GM12878 (cell line): ENCODE results near the gene MAD1L1. TPM values are rescaled to one million over a fixed set of nuclear protein-coding genes. Genes with fewer than 3 reads are reported as not detected.

Source experiments
- ATAC-seq: fragments of 200-7000 bp; cut with Tn5 transposase; 3 replicates; pipeline ENCODE4 v1.9.1; 2020; ENCODE audit warnings: mild to moderate bottlenecking, moderate library complexity
- BruUV-seq: library from RNA; stranded (reverse); fragments of 400-500 nt; replicated peaks from 2 replicates; lab custom pipeline; 2021; lab: Mats Ljungman, UMichigan
- CTCF ChIA-PET: fragments of 300-600 bp; sonication (Branson Sonifier 250); formaldehyde crosslinking; extraction: SDS; loops from one replicate; lab custom pipeline; 2021; ENCODE audit warnings: inconsistent platforms; lab: Yijun Ruan, JAX
- POLR2A ChIA-PET: fragments of 350-600 bp; formaldehyde crosslinking; extraction: SDS; loops from one replicate; lab custom pipeline; 2021; ENCODE audit warnings: inconsistent platforms; lab: Charles Lee
- RAD21 ChIA-PET: fragments of 300-600 bp; sonication (Branson Sonifier 250); formaldehyde crosslinking; loops from one replicate; lab custom pipeline; 2023; ENCODE audit warnings: antibody characterized with exemption; ENCODE audit not compliant: unreplicated experiment; lab: Charles Lee
- SMC1A ChIA-PET: fragments of 300-600 bp; sonication (Branson Sonifier 250); formaldehyde crosslinking; loops from one replicate; lab custom pipeline; 2023; ENCODE audit not compliant: unreplicated experiment, uncharacterized antibody; lab: Charles Lee
- DNase-seq: peaks from one replicate; pipeline ENCODE4 v3.0.0-alpha.2; 2011; ENCODE audit warnings: low read depth, low spot score
- FAIRE-seq: peaks from 3 replicates; lab custom pipeline; 2011; peaks lifted over from hg19 to GRCh38; lab: Jason Lieb, UNC
- H2AFZ ChIP-seq: 2 replicates; pipeline ENCODE4 v1.6.0; 2011; ENCODE audit warnings: low read depth, low read length, control low read depth; ENCODE audit not compliant: control insufficient read depth
- H3K27ac ChIP-seq: 2 replicates; pipeline ENCODE4 v1.5.1; 2011; ENCODE audit warnings: control low read depth; ENCODE audit not compliant: control insufficient read depth, insufficient read depth
- H3K27me3 ChIP-seq, 2 experiments: replicated peaks in 1 of 2; 2 replicates each; pipeline versions ENCODE4 v1.6.0 to v1.6.1; 2011; ENCODE audit warnings: low read length in 1 of 2; ENCODE audit not compliant: control insufficient read depth in 2 of 2, insufficient read depth in 2 of 2
- H3K36me3 ChIP-seq, 2 experiments: 2 replicates each; pipeline ENCODE4 v1.5.1; 2011; ENCODE audit warnings: low read length in 1 of 2; ENCODE audit not compliant: control insufficient read depth in 2 of 2, insufficient read depth in 2 of 2
- H3K4me1 ChIP-seq: 2 replicates; pipeline ENCODE4 v1.6.1; 2011; ENCODE audit warnings: mild to moderate bottlenecking, low read length, moderate library complexity, mixed read lengths; ENCODE audit not compliant: control insufficient read depth, insufficient read depth
- H3K4me2 ChIP-seq: 2 replicates; pipeline ENCODE4 v1.6.0; 2011; ENCODE audit warnings: control low read depth; ENCODE audit not compliant: control insufficient read depth, insufficient read depth
- H3K4me3 ChIP-seq: fragments of 200-600 bp; sonication (generic); 2 replicates; pipeline ENCODE4 v1.5.1; 2016
- H3K79me2 ChIP-seq: 2 replicates; pipeline ENCODE4 v1.6.0; 2011; ENCODE audit warnings: low read length; ENCODE audit not compliant: control insufficient read depth, insufficient read depth
- H3K9ac ChIP-seq: 2 replicates; pipeline ENCODE4 v1.8.0; 2011; ENCODE audit warnings: low read length, control low read depth, mixed read lengths; ENCODE audit not compliant: control insufficient read depth, insufficient read depth
- H3K9me3 ChIP-seq: replicated peaks from 3 replicates; pipeline ENCODE4 v1.5.1; 2011; ENCODE audit warnings: mild to moderate bottlenecking, low read length; ENCODE audit not compliant: control insufficient read depth, insufficient read depth
- H4K20me1 ChIP-seq: 2 replicates; pipeline ENCODE4 v1.6.0; 2011; ENCODE audit not compliant: control insufficient read depth, insufficient read depth
- CREM ChIP-seq: IDR thresholded peaks from 2 replicates; pipeline ENCODE4 v1.6.1; 2014; ENCODE audit warnings: antibody characterized with exemption, low read depth
- PKNOX1 ChIP-seq: fragments of 450-650 bp; IDR thresholded peaks from 2 replicates; pipeline ENCODE4 v1.6.1; 2016; ENCODE audit warnings: mild to moderate bottlenecking
- SMAD1 ChIP-seq: fragments of 450-650 bp; IDR thresholded peaks from 2 replicates; pipeline ENCODE4 v1.6.1; 2018; ENCODE audit warnings: mild to moderate bottlenecking, low read depth; ENCODE audit not compliant: partially characterized antibody
- SMAD5 ChIP-seq: IDR thresholded peaks from 2 replicates; pipeline ENCODE4 v1.6.1; 2016; ENCODE audit warnings: antibody characterized with exemption, low read depth
- SMC3 ChIP-seq: IDR thresholded peaks from 2 replicates; pipeline ENCODE4 v1.6.1; 2011; ENCODE audit warnings: low read length, improper control_type of control experiment, borderline replicate concordance
- USF2 ChIP-seq: IDR thresholded peaks from 2 replicates; pipeline ENCODE4 v1.6.1; 2011; ENCODE audit warnings: low read depth, low read length, improper control_type of control experiment, borderline replicate concordance
- WGBS: methylation state at CpG from one replicate; pipeline ENCODE4 v1.1.6; 2016; ENCODE audit warnings: low lambda C conversion rate; ENCODE audit not compliant: insufficient replicate concordance, insufficient coverage; ENCODE audit errors: missing lambda C conversion rate; 5-methylcytosine and 5-hydroxymethylcytosine counted together
- in situ Hi-C: fragments of 300-500 bp; cut with MboI; formaldehyde crosslinking; loops from 9 replicates; pipeline ENCODE4 v1.14.3; 2018; ENCODE audit warnings: mixed read lengths
- intact Hi-C: fragments of 100-400 bp; cut with micrococcal nuclease; formaldehyde crosslinking; loops from one replicate; pipeline ENCODE4 v1.14.2; 2022; ENCODE audit not compliant: unreplicated experiment
- polyA plus RNA-seq, 11 experiments: library from polyadenylated mRNA; depleted of rRNA in 4 of 11; unstranded in 6 of 11; stranded (reverse) in 5 of 11; fragments of >200 nt; fragmentation: Nextera tagmentation in 4 of 11; fragmentation: Illumina TruSeq in 1 of 11; extraction: Ambion mirVana in 4 of 11; extraction: Trizol in 1 of 11; gene quantifications; 1 replicate in 1 of 11; 2 replicates in 10 of 11; pipeline versions ENCODE4 v1.2.1 to v1.2.3, GENCODE V29; 2011 to 2016; ENCODE audit warnings: inconsistent platforms in 2 of 11, missing spikeins in 2 of 11, low read depth in 1 of 11
- total RNA-seq, 4 experiments: library from RNA; depleted of rRNA in 3 of 4; stranded (reverse); fragments of >200 nt in 3 of 4; fragmentation: Illumina TruSeq in 1 of 4; extraction: Trizol in 1 of 4; gene quantifications; 2 replicates each; pipeline versions ENCODE4 v1.2.1 to v1.2.3, GENCODE V29; 2013 to 2021
- TF ChIP-seq, protein P1 (sequence below): fragments of 450-650 bp; IDR thresholded peaks from 2 replicates; pipeline ENCODE4 v1.6.1; 2018; ENCODE audit warnings: borderline replicate concordance, mild to moderate bottlenecking; ENCODE audit not compliant: partially characterized antibody
- TF ChIP-seq, protein P2 (sequence below): IDR thresholded peaks from 2 replicates; pipeline ENCODE4 v1.6.1; 2011; ENCODE audit warnings: low read depth, mild to moderate bottlenecking, low read length, moderate library complexity, borderline replicate concordance; ENCODE audit errors: extremely low read depth

Gene MAD1L1
- total and polyA plus RNA-seq, 10 of the 15 experiments (the other 5 are each of a cell fraction or from before 2014, with no cell fraction given) = 2.2 to 76.8 (median 38.3) TPM

GRCh38 chr7:1952781-1953180 lies 280.0 kb downstream of the MAD1L1 start:
- intact Hi-C loops (no loop called here), in situ Hi-C loops (no loop called here)
- RAD21 ChIA-PET = no interaction called here
- Histone ChIP-seq H4K20me1 (no peaks in the 10 kb centered on the region), H3K4me2 (no peak overlapping the region), H3K79me2 (no peaks in the 10 kb centered on the region), H3K27ac (no peak overlapping the region), H3K9me3 (no peaks in the 10 kb centered on the region; the same call in 2 of the 3 replicates), H3K9ac (no peak overlapping the region), H2AFZ (no peak overlapping the region), H3K4me1 (no peaks in the 10 kb centered on the region), H3K36me3 (peaks cover 0 to 11% of the 10 kb centered on the region in 2 experiments; a peak in 2 of 4 replicates), H3K4me3 (no peak overlapping the region), H3K27me3 (no peaks in the 10 kb centered on the region)
- FAIRE-seq (no peak), DNase-seq (no peak), ATAC-seq (no peak)
- TF ChIP-seq SMAD1 = no peak
- TF ChIP-seq SMAD5 = no peak
- no peak for TF ChIP-seq SMC3
- no peak for TF ChIP-seq CREM
- TF ChIP-seq, protein P1, sequence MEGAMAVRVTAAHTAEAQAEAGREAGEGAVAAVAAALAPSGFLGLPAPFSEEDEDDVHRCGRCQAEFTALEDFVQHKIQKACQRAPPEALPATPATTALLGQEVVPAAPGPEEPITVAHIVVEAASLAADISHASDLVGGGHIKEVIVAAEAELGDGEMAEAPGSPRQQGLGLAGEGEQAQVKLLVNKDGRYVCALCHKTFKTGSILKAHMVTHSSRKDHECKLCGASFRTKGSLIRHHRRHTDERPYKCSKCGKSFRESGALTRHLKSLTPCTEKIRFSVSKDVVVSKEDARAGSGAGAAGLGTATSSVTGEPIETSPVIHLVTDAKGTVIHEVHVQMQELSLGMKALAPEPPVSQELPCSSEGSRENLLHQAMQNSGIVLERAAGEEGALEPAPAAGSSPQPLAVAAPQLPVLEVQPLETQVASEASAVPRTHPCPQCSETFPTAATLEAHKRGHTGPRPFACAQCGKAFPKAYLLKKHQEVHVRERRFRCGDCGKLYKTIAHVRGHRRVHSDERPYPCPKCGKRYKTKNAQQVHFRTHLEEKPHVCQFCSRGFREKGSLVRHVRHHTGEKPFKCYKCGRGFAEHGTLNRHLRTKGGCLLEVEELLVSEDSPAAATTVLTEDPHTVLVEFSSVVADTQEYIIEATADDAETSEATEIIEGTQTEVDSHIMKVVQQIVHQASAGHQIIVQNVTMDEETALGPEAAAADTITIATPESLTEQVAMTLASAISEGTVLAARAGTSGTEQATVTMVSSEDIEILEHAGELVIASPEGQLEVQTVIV = no peak
- TF ChIP-seq, protein P2, sequence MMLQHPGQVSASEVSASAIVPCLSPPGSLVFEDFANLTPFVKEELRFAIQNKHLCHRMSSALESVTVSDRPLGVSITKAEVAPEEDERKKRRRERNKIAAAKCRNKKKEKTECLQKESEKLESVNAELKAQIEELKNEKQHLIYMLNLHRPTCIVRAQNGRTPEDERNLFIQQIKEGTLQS = no peak
- TF ChIP-seq USF2 = no peak
- no peak for TF ChIP-seq PKNOX1
- BruUV-seq = no TSS peak
- SMC1A ChIA-PET = no interaction called here
- CTCF ChIA-PET = no interaction called here
- POLR2A ChIA-PET = no interaction called here
- WGBS = 90% methylated on average over 15 of the region's 15 CpGs
